ENCODE data around the gene DOC2B. TPM values are rescaled to one million over a fixed set of nuclear protein-coding genes. Genes with fewer than 3 reads are reported as not detected.
"Not testable (repeated sequence)": the region's sequence is repeated elsewhere in the genome, so short reads cannot be mapped to it uniquely, and the experiment has no call there.

DOC2B gene
- polyA plus RNA-seq, 1 donor (not counting 4 experiments of a cell fraction or from before 2014, with no cell fraction given): not detected

DNA sequence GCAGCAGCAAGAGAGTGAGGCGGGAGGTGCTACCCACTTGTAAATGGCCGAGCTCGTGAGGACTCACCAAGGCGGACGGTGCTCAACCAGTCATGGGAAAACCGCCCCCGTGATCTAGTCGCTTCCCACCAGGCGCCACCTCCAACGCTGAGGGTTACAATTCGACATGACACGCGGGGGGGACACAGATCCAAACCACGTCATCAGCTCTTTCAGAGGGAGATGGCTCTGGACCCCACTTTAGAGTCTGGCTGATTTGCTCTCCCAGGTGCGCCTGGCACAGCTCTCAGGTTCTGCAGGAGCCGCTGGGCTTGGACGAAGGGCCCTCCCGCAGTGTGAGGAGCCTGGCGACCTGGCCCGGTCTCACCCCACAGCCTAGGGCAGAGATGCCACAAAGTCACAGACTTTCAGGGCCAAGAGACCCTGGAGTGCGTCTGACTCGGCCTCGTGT lies 21.1 kb upstream of the DOC2B start:
- dilution Hi-C loops (cut with MboI; ENCODE audit: extremely low pct_ligation_motif_present, low sequenced_read_pairs): no loop called here
- TF ChIP-seq, protein P1, sequence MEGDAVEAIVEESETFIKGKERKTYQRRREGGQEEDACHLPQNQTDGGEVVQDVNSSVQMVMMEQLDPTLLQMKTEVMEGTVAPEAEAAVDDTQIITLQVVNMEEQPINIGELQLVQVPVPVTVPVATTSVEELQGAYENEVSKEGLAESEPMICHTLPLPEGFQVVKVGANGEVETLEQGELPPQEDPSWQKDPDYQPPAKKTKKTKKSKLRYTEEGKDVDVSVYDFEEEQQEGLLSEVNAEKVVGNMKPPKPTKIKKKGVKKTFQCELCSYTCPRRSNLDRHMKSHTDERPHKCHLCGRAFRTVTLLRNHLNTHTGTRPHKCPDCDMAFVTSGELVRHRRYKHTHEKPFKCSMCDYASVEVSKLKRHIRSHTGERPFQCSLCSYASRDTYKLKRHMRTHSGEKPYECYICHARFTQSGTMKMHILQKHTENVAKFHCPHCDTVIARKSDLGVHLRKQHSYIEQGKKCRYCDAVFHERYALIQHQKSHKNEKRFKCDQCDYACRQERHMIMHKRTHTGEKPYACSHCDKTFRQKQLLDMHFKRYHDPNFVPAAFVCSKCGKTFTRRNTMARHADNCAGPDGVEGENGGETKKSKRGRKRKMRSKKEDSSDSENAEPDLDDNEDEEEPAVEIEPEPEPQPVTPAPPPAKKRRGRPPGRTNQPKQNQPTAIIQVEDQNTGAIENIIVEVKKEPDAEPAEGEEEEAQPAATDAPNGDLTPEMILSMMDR (optimal IDR thresholded peaks at IDR 0.05 in 1 of 3, IDR thresholded peaks at IDR 0.05 in 1 of 3, conservative IDR thresholded peaks at IDR 0.05 in 1 of 3; ENCODE audit: extremely low read depth in 1 of 3, insufficient read depth in 2 of 3, low read length in 3 of 3): no peak
- no peak for TF ChIP-seq EZH2 (IDR thresholded peaks at IDR 0.05; ENCODE audit: low read length)
- no peak for FAIRE-seq

DNA sequence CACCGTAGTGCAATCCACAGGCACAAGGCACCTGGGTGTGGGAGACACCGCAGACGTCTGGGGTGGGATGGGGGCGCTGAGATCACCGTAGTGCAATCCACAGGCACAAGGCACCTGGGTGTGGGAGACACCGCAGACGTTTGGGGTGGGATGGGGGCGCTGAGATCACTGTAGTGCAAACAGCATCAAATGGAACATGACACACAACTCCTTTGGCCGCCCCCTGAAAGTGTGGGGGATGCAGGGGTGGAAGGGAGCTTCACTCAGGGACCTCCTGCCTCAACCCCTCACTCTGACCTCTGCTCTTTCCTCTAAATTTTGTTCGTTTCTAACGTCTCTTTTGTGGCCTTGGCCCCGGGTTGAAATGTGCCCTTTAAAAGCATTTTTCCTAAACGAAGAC lies 20.3 kb upstream of the DOC2B start:
- H3K9me3 ChIP-seq (ENCODE audit: control insufficient read depth, low read depth, low read length); H3K4me2 ChIP-seq (ENCODE audit: control insufficient read depth, extremely low read depth, insufficient read depth, low read depth, low read length); H3K4me1 ChIP-seq (ENCODE audit: control insufficient read depth, extremely low read depth, insufficient read depth, low read length); dilution Hi-C loops (cut with MboI; ENCODE audit: extremely low pct_ligation_motif_present, low sequenced_read_pairs); H3K36me3 ChIP-seq (ENCODE audit: control insufficient read depth in 2 of 2, extremely low read depth in 1 of 2, insufficient read depth in 2 of 2, low read length in 2 of 2); DNase-seq (ENCODE audit: low read depth, low spot score); H3K9ac ChIP-seq (ENCODE audit: control insufficient read depth, extremely low read depth, insufficient read depth, low read length); H4K20me1 ChIP-seq (ENCODE audit: control insufficient read depth, extremely low read depth, insufficient read depth, low read length); H3K79me2 ChIP-seq (ENCODE audit: control insufficient read depth, insufficient read depth, low read length); FAIRE-seq; H3K4me3 ChIP-seq (ENCODE audit: control insufficient read depth in 2 of 3, extremely low read depth in 1 of 3, insufficient read depth in 2 of 3, low read depth in 1 of 3, low read length in 3 of 3); H2AFZ ChIP-seq (ENCODE audit: control insufficient read depth, low read length); H3K27ac ChIP-seq (ENCODE audit: control insufficient read depth, insufficient read depth, low read length); H3K9me1 ChIP-seq (ENCODE audit: control insufficient read depth, extremely low read depth, insufficient read depth, low read length): not testable (repeated sequence)
- H3K27me3 ChIP-seq (ENCODE audit: control insufficient read depth, extremely low read depth, insufficient read depth, low read length): peaks cover 16% of the 10 kb centered on the region

More for the DNA sequence above, 21.1 kb upstream of the DOC2B start:
- no peaks in the 10 kb centered on the region for H3K79me2 ChIP-seq (ENCODE audit: control insufficient read depth, insufficient read depth, low read length)
- peaks cover 4% of the 10 kb centered on the region for H3K4me1 ChIP-seq (ENCODE audit: control insufficient read depth, extremely low read depth, insufficient read depth, low read length)
- H3K27ac ChIP-seq (ENCODE audit: control insufficient read depth, insufficient read depth, low read length): no peak overlapping the region
- H4K20me1 ChIP-seq (ENCODE audit: control insufficient read depth, extremely low read depth, insufficient read depth, low read length): no peaks in the 10 kb centered on the region
- no peak for DNase-seq (ENCODE audit: low read depth, low spot score)
- H3K36me3 ChIP-seq (ENCODE audit: control insufficient read depth in 2 of 2, extremely low read depth in 1 of 2, insufficient read depth in 2 of 2, low read length in 2 of 2): no peaks in the 10 kb centered on the region
- H3K9me3 ChIP-seq (ENCODE audit: control insufficient read depth, low read depth, low read length): no peaks in the 10 kb centered on the region
- H3K4me3 ChIP-seq (ENCODE audit: control insufficient read depth in 2 of 3, extremely low read depth in 1 of 3, insufficient read depth in 2 of 3, low read depth in 1 of 3, low read length in 3 of 3): no peak overlapping the region
- H2AFZ ChIP-seq (ENCODE audit: control insufficient read depth, low read length): no peak overlapping the region
- no peaks in the 10 kb centered on the region for H3K9me1 ChIP-seq (ENCODE audit: control insufficient read depth, extremely low read depth, insufficient read depth, low read length)
- peaks cover 20% of the 10 kb centered on the region for H3K27me3 ChIP-seq (ENCODE audit: control insufficient read depth, extremely low read depth, insufficient read depth, low read length)
- H3K4me2 ChIP-seq (ENCODE audit: control insufficient read depth, extremely low read depth, insufficient read depth, low read depth, low read length): no peak overlapping the region
- no peak overlapping the region for H3K9ac ChIP-seq (ENCODE audit: control insufficient read depth, extremely low read depth, insufficient read depth, low read length)

DNA sequence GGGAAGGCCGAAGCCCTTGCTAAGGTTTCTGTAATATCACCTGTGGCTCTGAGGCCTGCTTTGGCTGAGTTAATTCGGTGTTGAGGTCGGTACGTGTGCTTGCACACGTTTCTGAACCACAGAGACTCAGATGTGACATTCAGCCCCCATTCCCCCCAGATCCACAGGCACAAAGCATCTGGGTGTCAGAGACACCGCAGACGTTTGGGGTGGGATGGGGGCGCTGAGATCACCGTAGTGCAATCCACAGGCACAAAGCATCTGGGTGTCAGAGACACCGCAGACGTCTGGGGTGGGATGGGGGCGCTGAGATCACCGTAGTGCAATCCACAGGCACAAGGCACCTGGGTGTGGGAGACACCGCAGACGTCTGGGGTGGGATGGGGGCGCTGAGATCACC lies 19.8 kb upstream of the DOC2B start:
- H3K9me3 ChIP-seq (ENCODE audit: control insufficient read depth, low read depth, low read length); H4K20me1 ChIP-seq (ENCODE audit: control insufficient read depth, extremely low read depth, insufficient read depth, low read length); H3K4me3 ChIP-seq (ENCODE audit: control insufficient read depth in 2 of 3, extremely low read depth in 1 of 3, insufficient read depth in 2 of 3, low read depth in 1 of 3, low read length in 3 of 3); H3K36me3 ChIP-seq (ENCODE audit: control insufficient read depth in 2 of 2, extremely low read depth in 1 of 2, insufficient read depth in 2 of 2, low read length in 2 of 2); FAIRE-seq; H3K4me1 ChIP-seq (ENCODE audit: control insufficient read depth, extremely low read depth, insufficient read depth, low read length); H3K79me2 ChIP-seq (ENCODE audit: control insufficient read depth, insufficient read depth, low read length); H3K27ac ChIP-seq (ENCODE audit: control insufficient read depth, insufficient read depth, low read length); DNase-seq (ENCODE audit: low read depth, low spot score); dilution Hi-C loops (cut with MboI; ENCODE audit: extremely low pct_ligation_motif_present, low sequenced_read_pairs); H3K9me1 ChIP-seq (ENCODE audit: control insufficient read depth, extremely low read depth, insufficient read depth, low read length); H3K4me2 ChIP-seq (ENCODE audit: control insufficient read depth, extremely low read depth, insufficient read depth, low read depth, low read length); H2AFZ ChIP-seq (ENCODE audit: control insufficient read depth, low read length); H3K9ac ChIP-seq (ENCODE audit: control insufficient read depth, extremely low read depth, insufficient read depth, low read length): not testable (repeated sequence)
- peaks cover 16% of the 10 kb centered on the region for H3K27me3 ChIP-seq (ENCODE audit: control insufficient read depth, extremely low read depth, insufficient read depth, low read length)
